IMR-90 (cell line): ENCODE measurements around the gene PTEN. TPM values are rescaled to one million over a fixed set of nuclear protein-coding genes. Genes with fewer than 3 reads are reported as not detected.

Experiments
- ATAC-seq: fragments of 200-7000 bp; cut with Tn5 transposase; 2 replicates; pipeline ENCODE4 v1.9.1; 2020; ENCODE audit warnings: low read depth, mild to moderate bottlenecking, moderate library complexity
- BruUV-seq: library from RNA; stranded (reverse); fragments of 400-500 nt; replicated peaks from 2 replicates; lab custom pipeline; 2021; lab: Mats Ljungman, UMichigan
- CTCF ChIA-PET: fragments of 300-600 bp; formaldehyde crosslinking; extraction: SDS; loops from one replicate; lab custom pipeline; 2021; ENCODE audit warnings: antibody characterized with exemption; lab: Yijun Ruan, JAX
- POLR2A ChIA-PET: fragments of 300-600 bp; sonication (Branson Sonifier 250); formaldehyde crosslinking; loops from one replicate; lab custom pipeline; 2022; ENCODE audit warnings: antibody characterized with exemption; ENCODE audit not compliant: unreplicated experiment; lab: Charles Lee
- DNase-seq: peaks from one replicate; pipeline ENCODE4 v3.0.0; 2013
- H2AFZ ChIP-seq: replicated peaks from 2 replicates; pipeline ENCODE3; 2013; ENCODE audit warnings: low read length, mild to moderate bottlenecking; ENCODE audit not compliant: poor library complexity
- H2AK5ac ChIP-seq: 2 replicates; pipeline ENCODE4 v1.6.1; 2013; ENCODE audit warnings: low read depth, low read length, inconsistent platforms
- H2AK9ac ChIP-seq: replicated peaks from 2 replicates; pipeline ENCODE3; 2013; ENCODE audit warnings: mild to moderate bottlenecking, low read depth, low read length, moderate library complexity; ENCODE audit not compliant: poor library complexity
- H2BK120ac ChIP-seq: 2 replicates; pipeline ENCODE4 v1.6.1; 2013; ENCODE audit warnings: low read depth, low read length, inconsistent platforms
- H2BK15ac ChIP-seq: 3 replicates; pipeline ENCODE4 v1.6.1; 2013; ENCODE audit warnings: low read depth, low read length, inconsistent platforms
- H2BK20ac ChIP-seq: 2 replicates; pipeline ENCODE4 v1.6.1; 2013; ENCODE audit warnings: low read depth, mild to moderate bottlenecking, inconsistent platforms, low read length, moderate library complexity
- H2BK5ac ChIP-seq: 2 replicates; pipeline ENCODE4 v1.6.1; 2013; ENCODE audit warnings: mild to moderate bottlenecking, low read depth, low read length, inconsistent platforms; ENCODE audit not compliant: poor library complexity, severe bottlenecking
- H3K14ac ChIP-seq: replicated peaks from 2 replicates; pipeline ENCODE4 v1.6.1; 2013; ENCODE audit warnings: low read depth, low read length, inconsistent platforms
- H3K18ac ChIP-seq: 2 replicates; pipeline ENCODE4 v1.6.1; 2013; ENCODE audit warnings: low read depth, low read length, control low read depth
- H3K23ac ChIP-seq: 2 replicates; pipeline ENCODE4 v1.6.1; 2013; ENCODE audit warnings: low read depth, low read length, inconsistent platforms
- H3K27ac ChIP-seq: 2 replicates; pipeline ENCODE4 v1.5.1; 2013; ENCODE audit warnings: mild to moderate bottlenecking, control low read depth, low read length; ENCODE audit not compliant: insufficient read depth
- H3K27me3 ChIP-seq: 2 replicates; pipeline ENCODE4 v1.6.1; 2013; ENCODE audit warnings: low read length; ENCODE audit not compliant: control insufficient read depth, insufficient read depth
- H3K36me3 ChIP-seq: 2 replicates; pipeline ENCODE4 v1.6.1; 2013; ENCODE audit warnings: low read length, mixed read lengths; ENCODE audit not compliant: control insufficient read depth, insufficient read depth
- H3K4ac ChIP-seq: 2 replicates; pipeline ENCODE4 v1.6.1; 2013; ENCODE audit warnings: low read depth, low read length, inconsistent platforms
- H3K4me1 ChIP-seq: 2 replicates; pipeline ENCODE4 v1.6.1; 2013; ENCODE audit warnings: low read length, mixed read lengths; ENCODE audit not compliant: control insufficient read depth, insufficient read depth
- H3K4me2 ChIP-seq: 2 replicates; pipeline ENCODE4 v1.6.1; 2013; ENCODE audit warnings: low read depth, mild to moderate bottlenecking, control low read depth, low read length, moderate library complexity
- H3K4me3 ChIP-seq: 2 replicates; pipeline ENCODE4 v1.5.1; 2013; ENCODE audit warnings: low read depth, mild to moderate bottlenecking, control low read depth, low read length, moderate library complexity; ENCODE audit not compliant: insufficient read depth
- H3K56ac ChIP-seq: 2 replicates; pipeline ENCODE4 v1.6.1; 2013; ENCODE audit warnings: low read length, inconsistent platforms; ENCODE audit not compliant: insufficient read depth; ENCODE audit errors: extremely low read depth
- H3K79me1 ChIP-seq, 2 experiments: 2 replicates each; pipeline ENCODE4 v1.6.1; 2013; ENCODE audit warnings: low read length in 2 of 2, inconsistent platforms in 1 of 2, low read depth in 1 of 2
- H3K9ac ChIP-seq: 2 replicates; pipeline ENCODE4 v1.6.1; 2013; ENCODE audit warnings: low read depth, low read length, control low read depth
- H3K9me1 ChIP-seq: 2 replicates; pipeline ENCODE4 v1.6.1; 2013; ENCODE audit warnings: low read length, inconsistent platforms; ENCODE audit not compliant: insufficient read depth
- H3K9me3 ChIP-seq: 2 replicates; pipeline ENCODE4 v1.6.1; 2013; ENCODE audit warnings: low read length; ENCODE audit not compliant: control insufficient read depth, insufficient read depth
- H4K20me1 ChIP-seq: 2 replicates; pipeline ENCODE4 v1.6.1; 2013; ENCODE audit warnings: low read length, inconsistent platforms; ENCODE audit not compliant: insufficient read depth
- H4K5ac ChIP-seq: 2 replicates; pipeline ENCODE4 v1.6.1; 2013; ENCODE audit warnings: mild to moderate bottlenecking, low read depth, low read length, control low read depth
- H4K8ac ChIP-seq, 2 experiments: 2 replicates each; pipeline ENCODE4 v1.6.1; 2013; ENCODE audit warnings: low read depth in 2 of 2, low read length in 2 of 2, control low read depth in 1 of 2, inconsistent platforms in 1 of 2
- H4K91ac ChIP-seq: 2 replicates; pipeline ENCODE4 v1.6.1; 2013; ENCODE audit warnings: low read depth, low read length, inconsistent platforms; ENCODE audit not compliant: insufficient read depth
- BHLHE40 ChIP-seq: fragments of 150-350 bp; IDR thresholded peaks from 2 replicates; pipeline ENCODE4 v1.6.1; 2016; ENCODE audit warnings: mild to moderate bottlenecking, low read depth, low read length
- MAFK ChIP-seq: IDR thresholded peaks from 2 replicates; pipeline ENCODE4 v1.6.1; 2012; ENCODE audit warnings: low read depth, low read length, improper control_type of control experiment
- RAD21 ChIP-seq: IDR thresholded peaks from 2 replicates; pipeline ENCODE4 v1.6.1; 2012; ENCODE audit warnings: low read length, improper control_type of control experiment
- WGBS, 2 experiments: methylation state at CpG; one replicate each; pipeline versions ENCODE4 v1.1.5 to v1.1.7; 2013; ENCODE audit warnings: missing lambda C conversion rate in 2 of 2; ENCODE audit not compliant: insufficient read length in 1 of 2; ENCODE audit errors: extremely low coverage in 2 of 2; 5-methylcytosine and 5-hydroxymethylcytosine counted together
- dilution Hi-C: fragments of 300-500 bp; cut with HindIII; formaldehyde crosslinking; loops from one replicate; pipeline ENCODE4 v1.14.3; 2018; ENCODE audit warnings: low sequenced_read_pairs; ENCODE audit not compliant: unreplicated experiment
- in situ Hi-C: fragments of 300-500 bp; cut with MboI; formaldehyde crosslinking; loops from 3 replicates; pipeline ENCODE4 v1.14.3; 2019; ENCODE audit warnings: low sequenced_read_pairs, inconsistent platforms, mixed read lengths
- intact Hi-C: fragments of 100-400 bp; cut with micrococcal nuclease; formaldehyde crosslinking; loops from 2 replicates; pipeline ENCODE4 v1.10.0; 2022
- polyA plus RNA-seq, 3 experiments: library from polyadenylated mRNA; depleted of rRNA; stranded (reverse); fragments of >200 nt; gene quantifications; 2 replicates each; pipeline ENCODE4 v1.2.3, GENCODE V29; 2012; ENCODE audit warnings: low replicate concordance in 1 of 3
- total RNA-seq: library from RNA; depleted of rRNA; stranded (reverse); fragments of >200 nt; gene quantifications from 2 replicates; pipeline ENCODE4 v1.2.3, GENCODE V29; 2012

Gene PTEN
- total and polyA plus RNA-seq, 2 of the 4 experiments (the other 2 are of a cell fraction) = 12.0 to 38.9 TPM

DNA sequence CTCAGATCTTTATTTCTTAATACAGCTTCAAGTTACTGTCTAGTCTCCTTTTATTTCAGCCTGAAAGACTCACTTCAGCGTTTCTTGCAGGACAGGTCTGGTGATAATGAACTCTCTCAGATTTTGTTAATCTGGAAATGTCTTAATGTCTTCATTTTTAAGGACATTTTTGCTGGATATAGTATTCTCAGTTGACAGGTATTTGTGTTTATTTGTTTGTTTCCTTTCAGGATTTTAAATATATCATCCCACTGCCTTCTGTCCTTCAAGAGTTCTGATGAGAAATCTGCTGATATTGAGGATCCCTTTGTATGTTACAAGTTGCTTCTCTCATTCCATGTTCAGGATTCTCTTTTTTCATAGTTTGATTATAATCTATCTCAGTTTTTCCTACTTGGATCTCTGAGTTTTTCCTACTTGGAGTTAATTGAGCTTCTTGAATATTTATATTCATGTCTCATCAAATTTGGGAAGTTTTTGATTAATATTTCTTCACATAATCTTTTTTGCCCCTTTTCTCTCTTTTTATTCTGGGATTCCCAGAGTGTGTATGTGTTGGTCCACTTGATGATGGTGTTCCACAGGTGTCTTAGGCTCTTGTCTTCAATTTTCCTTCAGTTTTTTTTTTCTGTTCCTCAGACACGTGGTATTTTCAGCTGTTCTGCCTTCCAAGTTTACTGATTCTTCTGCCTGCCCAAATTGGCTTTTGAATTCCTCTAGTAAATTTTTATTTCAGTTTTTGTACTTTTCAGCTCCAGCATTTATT lies 49.9 kb downstream of the PTEN start:
- no peak for DNase-seq
- no TSS peak for BruUV-seq

More for the DNA sequence above, 49.9 kb downstream of the PTEN start:
- H3K14ac ChIP-seq = no peak overlapping the region
- no peak overlapping the region for H2AK9ac ChIP-seq
- WGBS, 2 experiments = no CpG with 5 or more reads among the region's 2 CpGs
- H3K4me1 ChIP-seq = peaks cover 5% of the 10 kb centered on the region; the same call in 1 of the 2 replicates
- H3K36me3 ChIP-seq = peaks cover 11% of the 10 kb centered on the region; the same call in 1 of the 2 replicates
- H4K20me1 ChIP-seq = peaks cover 72% of the 10 kb centered on the region
- no peak overlapping the region for H3K56ac ChIP-seq
- H3K27ac ChIP-seq = no peak overlapping the region
- peaks cover 12% of the 10 kb centered on the region for H3K9me3 ChIP-seq
- H3K4ac ChIP-seq = no peak overlapping the region
- CTCF ChIA-PET = no interaction called here
- H3K9me1 ChIP-seq = peaks cover 10% of the 10 kb centered on the region
- dilution Hi-C loops (no loop called here), in situ Hi-C loops (no loop called here), intact Hi-C loops (no loop called here)
- no peak overlapping the region for H2AFZ ChIP-seq
- POLR2A ChIA-PET = no interaction called here
- no peak for TF ChIP-seq BHLHE40
- no peak for TF ChIP-seq RAD21
- TF ChIP-seq MAFK = no peak
- H2AK5ac ChIP-seq = no peak overlapping the region
- H3K79me1 ChIP-seq = peaks cover 19 to 47% of the 10 kb centered on the region in 2 experiments
- no peaks in the 10 kb centered on the region for H3K27me3 ChIP-seq
- H2BK15ac ChIP-seq = no peak overlapping the region
- H3K18ac ChIP-seq = no peak overlapping the region
- no peak overlapping the region for H2BK20ac ChIP-seq
- no peak overlapping the region for H4K5ac ChIP-seq
- no peak overlapping the region for H3K4me2 ChIP-seq
- H2BK120ac ChIP-seq = no peak overlapping the region
- H3K23ac ChIP-seq = no peak overlapping the region
- H3K9ac ChIP-seq = no peak overlapping the region
- ATAC-seq = no peak
- H2BK5ac ChIP-seq = no peak overlapping the region
- no peak overlapping the region for H3K4me3 ChIP-seq
- H4K91ac ChIP-seq = no peak overlapping the region
- no peak overlapping the region for H4K8ac ChIP-seq
